Measurements from ENCODE around the gene CCDC117.
A peak's percentile ranks its signal among the peaks of the same experiment; 100 is the strongest.

The CCDC117 gene

DNA sequence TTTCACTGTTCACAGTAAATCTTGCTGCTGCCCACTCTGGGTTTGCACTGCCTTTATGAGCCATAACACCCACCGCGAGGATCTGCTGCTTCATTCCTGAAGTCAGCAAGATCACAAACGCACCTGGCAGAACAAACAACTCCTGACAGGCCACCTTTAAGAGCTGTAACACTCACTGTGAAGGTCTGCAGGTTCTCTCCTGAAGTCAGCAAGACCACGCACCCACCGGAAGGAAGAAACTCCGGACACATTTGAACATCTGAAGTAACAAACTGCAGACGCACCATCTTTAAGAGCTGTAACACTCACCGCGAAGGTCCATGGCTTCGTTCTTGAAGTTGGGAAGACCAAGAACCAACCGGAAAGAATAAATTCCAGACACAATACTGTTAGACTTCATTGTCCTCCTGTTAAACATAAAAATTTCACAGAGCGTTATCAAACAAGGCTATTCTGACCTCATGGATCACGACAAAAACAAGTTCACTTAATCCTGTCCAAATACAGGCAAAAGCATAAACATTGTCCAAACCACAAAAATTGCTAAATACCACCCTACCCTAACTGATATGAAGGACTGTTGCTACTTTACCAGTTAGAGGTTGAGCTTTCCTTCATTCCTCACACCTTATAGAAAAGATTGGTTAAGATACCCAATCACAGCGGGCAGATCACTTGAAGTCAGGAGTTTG, 3.0 kb upstream of the CCDC117 start:
- no peak for DNase-seq

DNA sequence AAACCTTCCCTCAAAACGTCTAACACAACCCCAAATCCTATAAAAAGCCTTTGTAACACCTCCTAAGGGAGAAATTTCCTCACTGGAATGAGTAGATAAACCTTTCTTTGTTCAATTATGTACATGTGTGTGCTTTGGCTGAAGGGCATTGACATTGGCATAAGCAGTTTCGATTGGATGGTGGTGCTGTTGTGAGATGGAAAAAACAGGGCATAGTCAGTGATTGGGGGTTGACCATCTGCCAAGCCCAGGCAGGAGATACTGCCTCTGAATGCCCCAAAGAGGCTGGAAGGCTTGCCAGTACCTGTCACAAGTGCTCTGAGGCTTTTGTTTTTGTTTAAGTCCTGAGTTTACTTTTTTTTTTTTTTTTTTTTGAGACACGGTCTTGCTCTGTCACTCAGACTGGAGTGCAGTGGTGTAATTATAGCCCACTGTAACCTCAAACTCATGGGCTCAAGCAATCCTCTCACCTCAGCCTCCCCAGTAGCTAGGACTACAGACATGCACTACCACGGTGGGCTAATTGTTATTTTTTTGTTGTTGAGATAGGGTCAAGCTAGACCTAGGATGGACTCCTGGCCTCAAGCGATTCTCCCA, 1.2 kb upstream of the CCDC117 start:
- DNase-seq = no peak

DNA sequence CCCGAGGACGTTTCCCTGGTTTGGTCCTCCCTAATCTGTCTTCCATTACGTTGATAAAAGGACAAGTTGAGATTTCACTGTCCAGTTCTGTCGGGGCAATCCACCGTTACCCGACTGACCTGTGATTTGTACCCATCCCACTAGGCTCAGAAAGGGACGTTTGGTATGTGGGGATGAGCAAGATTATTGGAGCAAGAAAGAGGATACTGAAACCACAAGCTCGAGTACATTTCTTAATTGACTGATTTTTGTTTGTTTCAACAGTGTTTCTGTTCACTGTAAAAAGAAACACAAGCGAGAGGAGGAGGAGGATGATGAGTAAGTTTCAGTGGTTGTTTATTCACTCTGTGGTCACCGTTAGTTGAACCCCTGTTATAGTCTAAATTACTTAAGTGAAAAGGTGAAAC, 969 bp downstream of the CCDC117 start:
- DNase-seq = no peak

DNA sequence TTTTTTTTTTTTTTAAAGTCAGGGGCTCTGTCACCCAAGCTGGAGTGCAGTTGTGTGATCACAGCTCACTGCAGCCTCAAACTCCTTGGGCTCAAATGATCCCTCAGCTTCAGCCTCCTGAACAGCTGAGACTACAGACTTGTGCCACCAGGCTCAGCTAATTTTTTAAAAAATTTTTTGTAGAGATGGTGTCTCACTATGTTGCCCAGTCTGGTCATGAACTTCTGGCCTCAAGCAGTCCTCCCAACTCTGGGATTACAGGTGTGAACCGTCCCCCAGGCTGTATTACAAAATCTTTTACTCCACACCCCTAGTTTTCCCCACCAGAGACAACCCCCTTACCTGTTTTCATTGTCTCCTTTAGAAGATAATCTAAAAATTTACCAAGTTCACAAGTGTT, 1.9 kb downstream of the CCDC117 start:
- DNase-seq = no peak

DNA sequence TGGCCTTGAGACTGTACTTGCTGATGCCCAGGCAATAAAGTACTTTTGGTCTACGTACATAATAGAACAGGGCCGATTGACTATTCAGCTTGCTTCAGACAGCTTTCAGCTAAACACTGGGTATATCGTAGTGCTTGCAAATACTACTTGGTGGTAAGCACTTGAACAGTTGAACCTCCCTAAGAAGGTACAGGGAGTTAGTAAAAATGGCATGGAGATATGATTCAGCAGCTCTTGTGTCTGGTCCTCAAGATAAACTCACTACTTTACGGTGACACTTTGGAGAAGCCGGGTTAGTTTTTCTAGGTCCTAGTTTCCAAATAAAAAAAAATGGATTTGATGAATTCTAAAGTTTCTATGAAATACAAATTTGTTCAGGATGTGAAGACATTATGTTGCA, 7.3 kb downstream of the CCDC117 start:
- DNase-seq = no peak

- no peak for DNase-seq
Observed at GRCh38 chr22:28780296-28780695, 7.8 kb downstream of the CCDC117 start.

DNA sequence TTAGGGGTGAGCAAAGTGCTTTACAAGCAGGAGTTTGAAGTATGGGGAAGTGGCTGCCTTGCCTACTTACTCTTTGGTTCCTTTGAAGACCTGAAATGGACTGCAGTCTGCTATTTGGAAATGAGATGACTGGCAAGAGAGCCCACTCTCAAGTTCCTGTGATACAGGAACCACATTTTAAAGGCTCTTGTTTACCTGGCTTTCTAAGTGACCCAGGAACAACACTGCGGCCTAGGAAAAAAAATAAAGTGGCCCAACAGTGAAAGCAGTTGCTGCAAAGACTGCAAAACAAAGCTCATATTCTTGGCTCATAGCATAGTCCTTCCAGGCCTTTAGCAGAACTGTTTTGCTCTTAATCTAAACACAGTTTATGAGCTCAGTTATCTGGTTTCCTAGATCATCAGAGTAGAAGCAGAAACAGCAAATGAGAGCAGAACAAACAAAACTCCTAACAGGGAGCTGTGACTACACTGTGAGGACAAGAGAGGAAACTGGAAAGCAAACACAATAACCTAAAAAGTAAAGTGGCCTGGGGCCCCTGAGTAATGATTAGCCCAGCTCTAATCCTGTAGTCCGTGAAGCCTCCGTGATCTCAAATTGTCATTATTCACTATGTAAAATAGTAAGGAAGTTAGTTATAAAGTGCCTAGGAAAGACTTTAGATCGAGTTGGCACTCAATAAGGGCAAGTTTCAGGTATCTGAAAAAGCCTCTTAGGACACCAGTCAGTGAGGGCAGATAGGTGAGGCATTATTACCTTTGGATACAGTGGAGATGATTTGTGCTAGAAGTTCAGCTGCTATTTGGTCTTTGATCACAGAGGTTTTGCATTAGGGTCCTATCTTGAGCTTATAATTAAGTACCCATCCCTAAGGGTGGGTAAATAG, 11.5 kb downstream of the CCDC117 start:
- no peak for DNase-seq

- no peak for DNase-seq
Observed at GRCh38 chr22:28788601-28789000, 16.1 kb downstream of the CCDC117 start.

DNA sequence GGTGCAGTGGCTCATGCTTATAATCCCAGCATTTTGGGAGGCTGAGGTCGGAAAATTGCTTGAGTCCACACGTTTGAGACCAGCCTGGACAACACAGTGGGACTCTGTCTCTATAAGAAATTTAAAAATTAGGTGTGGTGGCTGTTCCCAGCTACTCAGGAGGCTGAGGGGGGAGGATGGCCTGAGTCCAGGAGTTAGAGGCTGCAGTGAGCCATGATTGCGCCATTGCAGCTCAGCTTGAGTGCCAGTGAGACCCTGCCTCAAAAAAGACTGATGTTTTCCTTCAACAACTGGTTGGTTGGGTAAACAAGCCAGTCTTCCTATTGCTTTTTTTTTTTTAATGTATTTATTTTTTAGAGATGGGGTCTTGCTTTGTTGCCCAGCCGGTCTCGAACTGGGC, 18.6 kb downstream of the CCDC117 start:
- DNase-seq = no peak

DNA sequence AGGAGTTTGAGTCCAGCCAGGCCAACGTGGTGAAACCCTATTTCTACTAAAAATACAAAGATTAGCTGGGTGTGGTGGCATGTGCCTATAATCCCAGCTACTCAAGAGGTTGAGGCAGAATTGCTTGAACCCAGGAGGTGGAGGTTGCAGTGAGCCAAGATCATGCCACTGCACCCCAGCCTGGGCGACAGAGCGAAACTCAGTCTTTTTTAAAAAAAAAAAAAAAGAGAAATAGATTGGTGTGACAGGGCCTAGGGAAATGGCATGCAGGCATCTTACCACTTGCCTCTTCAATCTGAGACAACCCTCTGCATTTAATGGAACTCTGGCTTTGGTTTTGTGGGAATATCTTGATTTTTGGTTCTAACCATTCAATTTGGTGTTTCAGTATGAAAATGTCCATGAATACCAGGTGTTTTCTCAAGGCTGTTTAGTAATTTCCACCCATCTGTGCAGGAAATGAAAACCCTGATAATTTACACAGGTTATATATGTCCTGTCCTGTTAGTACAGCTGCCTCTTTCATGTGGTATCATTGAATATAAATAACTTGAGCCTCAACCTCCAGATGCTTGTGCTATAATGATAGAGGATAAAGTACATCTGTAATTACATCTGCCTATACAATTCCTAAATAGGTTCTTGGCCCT, 19.5 kb downstream of the CCDC117 start:
- DNase-seq = no peak

DNA sequence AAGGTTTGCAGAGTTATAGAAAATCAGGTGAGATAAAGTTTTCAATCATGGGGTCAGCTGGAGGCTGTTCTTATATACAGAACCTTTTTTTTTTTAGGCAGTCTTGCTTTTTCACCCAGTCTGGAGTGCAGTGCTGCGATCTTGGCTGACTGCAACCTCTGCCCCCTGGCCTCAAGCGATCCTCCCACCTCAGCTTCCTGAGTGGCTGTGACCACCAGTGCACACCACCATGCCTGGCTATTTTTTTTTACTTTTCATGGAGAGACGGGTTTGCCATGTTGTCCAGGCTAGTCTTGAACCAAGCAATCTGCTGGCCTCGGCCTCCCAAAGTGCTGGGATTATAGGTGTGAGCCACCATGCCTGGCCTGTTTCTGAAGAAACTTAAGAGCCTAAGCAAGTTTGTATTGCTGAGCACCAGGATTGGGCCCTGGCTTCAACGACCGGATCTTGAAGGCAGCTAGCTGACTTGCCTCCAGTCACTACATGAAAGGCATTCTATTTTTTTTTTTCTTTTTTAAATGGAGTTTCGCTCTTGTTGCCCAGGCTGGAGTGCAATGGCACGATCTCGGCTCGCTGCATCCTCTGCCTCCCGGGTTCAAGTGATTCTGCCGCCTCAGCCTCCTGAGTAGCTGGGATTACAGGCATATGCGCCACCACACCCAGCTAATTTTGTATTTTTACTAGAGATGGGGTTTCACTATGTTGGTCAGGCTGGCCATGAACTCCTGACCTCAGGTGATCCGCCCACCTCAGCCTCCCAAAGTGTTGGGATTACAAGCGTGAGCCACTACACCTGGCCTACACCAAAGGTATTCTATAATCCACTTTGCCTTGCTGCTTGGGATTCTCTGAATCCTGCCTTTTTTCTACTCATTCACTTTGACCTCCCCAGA, 20.2 kb downstream of the CCDC117 start:
- DNase-seq = no peak

- no peak for DNase-seq
Observed at GRCh38 chr22:28793976-28794584, 21.6 kb downstream of the CCDC117 start.

- DNase-seq = no peak
Observed at GRCh38 chr22:28795071-28795693, 22.7 kb downstream of the CCDC117 start.

- no peak for DNase-seq
Observed at GRCh38 chr22:28795932-28796856, 23.7 kb downstream of the CCDC117 start.

- DNase-seq = peak; percentile 59
Observed at GRCh38 chr22:28798810-28799605, 26.5 kb downstream of the CCDC117 start.

GRCh38 chr22:28799606-28800307, 27.3 kb downstream of the CCDC117 start:
- peak; percentile 86 for DNase-seq

DNA sequence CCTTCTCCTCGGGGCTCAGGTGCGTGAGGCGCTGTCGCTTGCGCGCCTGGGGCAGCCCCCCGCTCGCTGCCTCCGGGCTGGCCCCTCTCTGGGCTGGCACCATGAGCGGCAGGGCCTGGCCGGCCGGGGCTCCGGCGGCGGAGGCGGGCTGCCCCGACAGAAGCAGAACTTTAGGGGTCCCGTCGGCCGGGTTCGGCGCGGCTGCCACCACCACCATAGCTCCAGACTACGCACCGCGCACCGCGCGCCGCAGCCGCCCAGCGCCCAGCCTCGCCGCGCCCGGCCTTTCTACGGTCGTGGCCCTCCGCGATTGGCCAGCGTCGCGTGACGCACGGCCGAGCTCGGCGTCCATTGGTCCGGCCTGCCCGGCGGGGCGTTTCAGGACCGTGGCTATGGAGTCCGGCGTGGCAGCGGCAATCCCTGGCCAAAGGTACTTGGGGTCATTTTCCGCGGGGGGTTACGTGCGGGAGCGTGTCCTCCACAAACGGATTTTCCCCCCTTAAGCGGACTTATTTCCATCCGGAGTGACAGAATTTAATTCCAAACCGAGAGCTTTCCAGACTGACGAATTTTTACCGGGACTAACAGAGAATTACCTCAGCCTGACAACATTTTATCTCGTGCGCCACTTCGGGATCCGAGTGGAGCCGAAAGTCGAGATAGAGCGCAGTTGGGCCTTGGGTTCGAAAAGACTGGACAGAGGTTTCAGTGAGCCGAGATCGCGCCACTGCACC, 28.0 kb downstream of the CCDC117 start, which contains the start of gene XBP1:
Gene XBP1 (minus strand): TSS at position 262 of the 734 bp plus-strand sequence.
- DNase-seq = peak; percentile 97

Measured in right forelimb (tissue), 1 donor.